CD4-positive, alpha-beta T cell treated with Interleukin-1 beta for 1 hour (primary cell): ENCODE measurements around the gene CLDN34.

Experiments used
- DNase-seq, 2 donors: peaks; one replicate each; pipeline ENCODE4 v3.0.0-alpha.2; 2020 to 2022

CLDN34 gene

GRCh38 chrX:10017872-10018271 lies 50.7 kb downstream of the CLDN34 start:
- no peak for DNase-seq
